Parathyroid adenoma (tissue), 2 donors: ENCODE results near the gene FAM149B1.

Experiments
- H2AFZ ChIP-seq: fragments of 300-600 bp; sonication (generic); one replicate; pipeline ENCODE4 v1.7.0; 2017; ENCODE audit warnings: antibody characterized with exemption, mild to moderate bottlenecking
- H3K27ac ChIP-seq: fragments of 300-600 bp; sonication (generic); one replicate; pipeline ENCODE4 v1.7.0; 2017
- H3K27me3 ChIP-seq: fragments of 300-600 bp; sonication (generic); one replicate; pipeline ENCODE4 v1.7.0; 2017; ENCODE audit warnings: low read length; ENCODE audit not compliant: control insufficient read depth, insufficient read depth
- H3K36me3 ChIP-seq: fragments of 300-600 bp; sonication (generic); one replicate; pipeline ENCODE4 v1.7.0; 2017; ENCODE audit warnings: low read length; ENCODE audit not compliant: control insufficient read depth, insufficient read depth
- H3K4me1 ChIP-seq: fragments of 300-600 bp; sonication (generic); one replicate; pipeline ENCODE4 v1.7.0; 2017; ENCODE audit warnings: control low read depth
- H3K4me2 ChIP-seq: fragments of 300-600 bp; sonication (generic); one replicate; pipeline ENCODE4 v1.7.0; 2017; ENCODE audit warnings: low read length
- H3K4me3 ChIP-seq: fragments of 300-600 bp; sonication (generic); one replicate; pipeline ENCODE4 v1.7.0; 2017; ENCODE audit warnings: low read depth, low read length
- H3K79me2 ChIP-seq: fragments of 300-600 bp; sonication (generic); one replicate; pipeline ENCODE4 v1.7.0; 2017; ENCODE audit warnings: control low read depth
- H3K9ac ChIP-seq: fragments of 300-600 bp; sonication (generic); one replicate; pipeline ENCODE4 v1.7.0; 2017; ENCODE audit warnings: mild to moderate bottlenecking
- H3K9me3 ChIP-seq: fragments of 300-600 bp; sonication (generic); one replicate; pipeline ENCODE4 v1.7.0; 2017; ENCODE audit warnings: low read length; ENCODE audit not compliant: control insufficient read depth
- CTCF ChIP-seq: fragments of 300-600 bp; sonication (generic); IDR thresholded peaks from one replicate; pipeline ENCODE4 v1.7.0; 2017; ENCODE audit warnings: antibody characterized with exemption, mild to moderate bottlenecking
- donor health status: primary hyperparathyroidism.

Gene FAM149B1

GRCh38 chr10:73247509-73248258, 79.8 kb downstream of the FAM149B1 start:
- Histone ChIP-seq H3K9me3 (no peaks in the 10 kb centered on the region), H3K79me2 (peaks cover 11% of the 10 kb centered on the region), H3K4me3 (peak overlapping the region; percentile 88), H3K36me3 (no peaks in the 10 kb centered on the region), H2AFZ (peak overlapping the region; percentile 73), H3K4me2 (peak overlapping the region; percentile 83), H3K27ac (peak overlapping the region; percentile 67), H3K9ac (peak overlapping the region; percentile 21), H3K4me1 (peaks cover 13% of the 10 kb centered on the region), H3K27me3 (no peaks in the 10 kb centered on the region)
- TF ChIP-seq CTCF = no peak

GRCh38 chr10:73248259-73248724, 80.4 kb downstream of the FAM149B1 start:
- H3K4me2 ChIP-seq = no peak overlapping the region
- TF ChIP-seq CTCF = no peak
- no peak overlapping the region for H3K9ac ChIP-seq
- no peak overlapping the region for H3K4me3 ChIP-seq
- H3K27ac ChIP-seq = no peak overlapping the region
- no peaks in the 10 kb centered on the region for H3K27me3 ChIP-seq
- H3K4me1 ChIP-seq = peaks cover 13% of the 10 kb centered on the region
- no peaks in the 10 kb centered on the region for H3K9me3 ChIP-seq
- peaks cover 11% of the 10 kb centered on the region for H3K79me2 ChIP-seq
- no peaks in the 10 kb centered on the region for H3K36me3 ChIP-seq
- H2AFZ ChIP-seq = no peak overlapping the region

GRCh38 chr10:73251683-73252444, 83.9 kb downstream of the FAM149B1 start:
- Histone ChIP-seq H3K27me3 (no peaks in the 10 kb centered on the region), H2AFZ (peak overlapping the region; percentile 96), H3K9ac (peak overlapping the region; percentile 89), H3K27ac (peak overlapping the region; percentile 74), H3K4me3 (peak overlapping the region; percentile 84), H3K79me2 (peaks cover 11% of the 10 kb centered on the region), H3K36me3 (no peaks in the 10 kb centered on the region), H3K4me2 (peak overlapping the region; percentile 84), H3K4me1 (peaks cover 10% of the 10 kb centered on the region), H3K9me3 (no peaks in the 10 kb centered on the region)
- TF ChIP-seq CTCF = no peak

GRCh38 chr10:73252445-73253224, 84.7 kb downstream of the FAM149B1 start, which contains the start of gene MRPS16:
Gene MRPS16 (minus strand): TSS chr10:73252644. CDS start chr10:73252482, 162 bp downstream.
- Histone ChIP-seq H3K27ac (peak within 1 kb of the TSS; percentile 74), H2AFZ (peak within 1 kb of the TSS; percentile 96), H3K36me3 (no peaks in the 10 kb centered on the region), H3K9me3 (no peaks in the 10 kb centered on the region), H3K4me3 (peak within 1 kb of the TSS; percentile 84), H3K9ac (peak within 1 kb of the TSS; percentile 89), H3K4me1 (peaks cover 8% of the 10 kb centered on the region), H3K79me2 (peaks cover 9% of the 10 kb centered on the region), H3K27me3 (no peaks in the 10 kb centered on the region), H3K4me2 (peak within 1 kb of the TSS; percentile 84)
- no peak for TF ChIP-seq CTCF
